Fibroblast of the aortic adventitia (primary cell): ENCODE results near the gene ENO2. TPM values are rescaled to one million over a fixed set of nuclear protein-coding genes. Genes with fewer than 3 reads are reported as not detected.

Experiments used
- DNase-seq: peaks from one replicate; pipeline ENCODE4 v3.0.0-alpha.2; 2010; ENCODE audit warnings: low read depth
- H3K4me3 ChIP-seq: 2 replicates; pipeline ENCODE4 v1.5.1; 2011; ENCODE audit warnings: low read depth, mild to moderate bottlenecking, control low read depth, low read length, moderate library complexity
- CTCF ChIP-seq: IDR thresholded peaks from 2 replicates; pipeline ENCODE4 v1.5.1; 2011; ENCODE audit warnings: mild to moderate bottlenecking, low read length, control low read depth, inconsistent platforms; ENCODE audit not compliant: insufficient read depth
- total RNA-seq: library from RNA; depleted of rRNA; stranded (reverse); fragments of >200 nt; gene quantifications from 2 replicates; pipeline ENCODE4 v1.2.3, GENCODE V29; 2012; ENCODE audit warnings: low replicate concordance

The ENO2 gene
- total RNA-seq, 1 donor, result 12.7 TPM

GRCh38 chr12:6962285-6963015 lies 48.1 kb downstream of the ENO2 start:
- DNase-seq, result no peak

GRCh38 chr12:6963016-6963731 lies 48.8 kb downstream of the ENO2 start:
- no peak overlapping the region for H3K4me3 ChIP-seq
- no peak for DNase-seq
- no peak for TF ChIP-seq CTCF

More at GRCh38 chr12:6962285-6963015, 48.1 kb downstream of the ENO2 start:
- no peak for TF ChIP-seq CTCF
- no peak overlapping the region for H3K4me3 ChIP-seq

- no peak overlapping the region for H3K4me3 ChIP-seq
- no peak for DNase-seq
- TF ChIP-seq CTCF, result no peak
These were observed 49.5 kb downstream of the ENO2 start for GRCh38 chr12:6963791-6964413.

GRCh38 chr12:6964605-6965025 lies 50.2 kb downstream of the ENO2 start:
- no peak for TF ChIP-seq CTCF
- no peak for DNase-seq
- no peak overlapping the region for H3K4me3 ChIP-seq

- TF ChIP-seq CTCF, result peak; percentile 89
These were observed 50.8 kb downstream of the ENO2 start for GRCh38 chr12:6965026-6965661.

GRCh38 chr12:6965714-6966113 lies 51.3 kb downstream of the ENO2 start:
- DNase-seq, result no peak
- H3K4me3 ChIP-seq, result no peak overlapping the region
- TF ChIP-seq CTCF, result no peak

More at GRCh38 chr12:6965026-6965661, 50.8 kb downstream of the ENO2 start:
- DNase-seq, result peak; percentile 87
- no peak overlapping the region for H3K4me3 ChIP-seq
